ENCODE data around the gene GLUD2. TPM values are rescaled to one million over a fixed set of nuclear protein-coding genes. Genes with fewer than 3 reads are reported as not detected.
"Not testable (repeated sequence)": the region's sequence is repeated elsewhere in the genome, so short reads cannot be mapped to it uniquely, and the experiment has no call there.

GLUD2 gene
- 3.7 TPM for total RNA-seq

- H3K27ac ChIP-seq (ENCODE audit: low read depth, low read length); H3K36me3 ChIP-seq (ENCODE audit: control insufficient read depth in 3 of 3, insufficient read depth in 3 of 3, low read length in 3 of 3); H3K9ac ChIP-seq (ENCODE audit: low read depth in 1 of 3, low read length in 3 of 3); H3K27me3 ChIP-seq (ENCODE audit: control insufficient read depth in 3 of 3, insufficient read depth in 3 of 3, low read length in 3 of 3); H3K4me1 ChIP-seq (ENCODE audit: control insufficient read depth in 3 of 3, insufficient read depth in 3 of 3, low read length in 3 of 3); H3K9me3 ChIP-seq (ENCODE audit: control insufficient read depth in 3 of 3, low read length in 3 of 3): not testable (repeated sequence)
- peak within 1 kb of the TSS in 1 of 3 donors; percentile 41 for H3K4me3 ChIP-seq (ENCODE audit: low read length in 3 of 3)
Observed at GRCh38 chrX:121047441-121048419, at the start of gene GLUD2. Gene GLUD2, plus strand, starts transcription at chrX:121047610. Its CDS starts 75 bp downstream, at chrX:121047685.

- H3K36me3 ChIP-seq (ENCODE audit: control insufficient read depth in 3 of 3, insufficient read depth in 3 of 3, low read length in 3 of 3): no peaks in the 10 kb centered on the region
- H3K4me3 ChIP-seq (ENCODE audit: low read length in 3 of 3): no peak overlapping the region
- H3K9me3 ChIP-seq (ENCODE audit: control insufficient read depth in 3 of 3, low read length in 3 of 3): no peaks in the 10 kb centered on the region
- no peaks in the 10 kb centered on the region for H3K4me1 ChIP-seq (ENCODE audit: control insufficient read depth in 3 of 3, insufficient read depth in 3 of 3, low read length in 3 of 3)
- H3K9ac ChIP-seq (ENCODE audit: low read depth in 1 of 3, low read length in 3 of 3): no peak overlapping the region
- no peaks in the 10 kb centered on the region for H3K27me3 ChIP-seq (ENCODE audit: control insufficient read depth in 3 of 3, insufficient read depth in 3 of 3, low read length in 3 of 3)
- no peak overlapping the region for H3K27ac ChIP-seq (ENCODE audit: low read depth, low read length)
Observed at GRCh38 chrX:120999413-120999812, 48.0 kb upstream of the GLUD2 start.

GRCh38 chrX:121000589-121000988 is 46.8 kb upstream of the GLUD2 start:
- H3K27me3 ChIP-seq (ENCODE audit: control insufficient read depth in 3 of 3, insufficient read depth in 3 of 3, low read length in 3 of 3): no peaks in the 10 kb centered on the region
- H3K36me3 ChIP-seq (ENCODE audit: control insufficient read depth in 3 of 3, insufficient read depth in 3 of 3, low read length in 3 of 3): no peaks in the 10 kb centered on the region
- no peak overlapping the region for H3K9ac ChIP-seq (ENCODE audit: low read depth in 1 of 3, low read length in 3 of 3)
- H3K4me3 ChIP-seq (ENCODE audit: low read length in 3 of 3): no peak overlapping the region
- H3K9me3 ChIP-seq (ENCODE audit: control insufficient read depth in 3 of 3, low read length in 3 of 3): no peaks in the 10 kb centered on the region
- H3K4me1 ChIP-seq (ENCODE audit: control insufficient read depth in 3 of 3, insufficient read depth in 3 of 3, low read length in 3 of 3): no peaks in the 10 kb centered on the region
- no peak overlapping the region for H3K27ac ChIP-seq (ENCODE audit: low read depth, low read length)

GRCh38 chrX:121008920-121009319 is 38.5 kb upstream of the GLUD2 start:
- H3K4me3 ChIP-seq (ENCODE audit: low read length in 3 of 3): no peak overlapping the region

GRCh38 chrX:121009764-121010163 is 37.6 kb upstream of the GLUD2 start:
- Histone ChIP-seq H3K27me3 (ENCODE audit: control insufficient read depth in 3 of 3, insufficient read depth in 3 of 3, low read length in 3 of 3) (no peaks in the 10 kb centered on the region), H3K27ac (ENCODE audit: low read depth, low read length) (no peak overlapping the region), H3K9me3 (ENCODE audit: control insufficient read depth in 3 of 3, low read length in 3 of 3) (no peaks in the 10 kb centered on the region), H3K36me3 (ENCODE audit: control insufficient read depth in 3 of 3, insufficient read depth in 3 of 3, low read length in 3 of 3) (no peaks in the 10 kb centered on the region), H3K9ac (ENCODE audit: low read depth in 1 of 3, low read length in 3 of 3) (no peak overlapping the region), H3K4me1 (ENCODE audit: control insufficient read depth in 3 of 3, insufficient read depth in 3 of 3, low read length in 3 of 3) (no peaks in the 10 kb centered on the region), H3K4me3 (ENCODE audit: low read length in 3 of 3) (no peak overlapping the region)

More at GRCh38 chrX:121008920-121009319, 38.5 kb upstream of the GLUD2 start:
- Histone ChIP-seq H3K27me3 (ENCODE audit: control insufficient read depth in 3 of 3, insufficient read depth in 3 of 3, low read length in 3 of 3) (no peaks in the 10 kb centered on the region), H3K27ac (ENCODE audit: low read depth, low read length) (no peak overlapping the region), H3K9me3 (ENCODE audit: control insufficient read depth in 3 of 3, low read length in 3 of 3) (no peaks in the 10 kb centered on the region), H3K36me3 (ENCODE audit: control insufficient read depth in 3 of 3, insufficient read depth in 3 of 3, low read length in 3 of 3) (no peaks in the 10 kb centered on the region), H3K9ac (ENCODE audit: low read depth in 1 of 3, low read length in 3 of 3) (no peak overlapping the region), H3K4me1 (ENCODE audit: control insufficient read depth in 3 of 3, insufficient read depth in 3 of 3, low read length in 3 of 3) (no peaks in the 10 kb centered on the region)

- Histone ChIP-seq H3K27me3 (ENCODE audit: control insufficient read depth in 3 of 3, insufficient read depth in 3 of 3, low read length in 3 of 3) (no peaks in the 10 kb centered on the region), H3K9ac (ENCODE audit: low read depth in 1 of 3, low read length in 3 of 3) (no peak overlapping the region), H3K36me3 (ENCODE audit: control insufficient read depth in 3 of 3, insufficient read depth in 3 of 3, low read length in 3 of 3) (no peaks in the 10 kb centered on the region), H3K4me1 (ENCODE audit: control insufficient read depth in 3 of 3, insufficient read depth in 3 of 3, low read length in 3 of 3) (no peaks in the 10 kb centered on the region), H3K27ac (ENCODE audit: low read depth, low read length) (no peak overlapping the region), H3K9me3 (ENCODE audit: control insufficient read depth in 3 of 3, low read length in 3 of 3) (no peaks in the 10 kb centered on the region), H3K4me3 (ENCODE audit: low read length in 3 of 3) (no peak overlapping the region)
Observed at GRCh38 chrX:121010218-121010617, 37.2 kb upstream of the GLUD2 start.

- Histone ChIP-seq H3K9ac (ENCODE audit: low read depth in 1 of 3, low read length in 3 of 3) (no peak overlapping the region), H3K27me3 (ENCODE audit: control insufficient read depth in 3 of 3, insufficient read depth in 3 of 3, low read length in 3 of 3) (no peaks in the 10 kb centered on the region), H3K4me3 (ENCODE audit: low read length in 3 of 3) (no peak overlapping the region), H3K36me3 (ENCODE audit: control insufficient read depth in 3 of 3, insufficient read depth in 3 of 3, low read length in 3 of 3) (no peaks in the 10 kb centered on the region), H3K27ac (ENCODE audit: low read depth, low read length) (no peak overlapping the region), H3K4me1 (ENCODE audit: control insufficient read depth in 3 of 3, insufficient read depth in 3 of 3, low read length in 3 of 3) (no peaks in the 10 kb centered on the region), H3K9me3 (ENCODE audit: control insufficient read depth in 3 of 3, low read length in 3 of 3) (no peaks in the 10 kb centered on the region)
Observed at GRCh38 chrX:121011254-121011653, 36.2 kb upstream of the GLUD2 start.

GRCh38 chrX:121013897-121014455 is 33.4 kb upstream of the GLUD2 start:
- H3K9ac ChIP-seq (ENCODE audit: low read depth in 1 of 3, low read length in 3 of 3): no peak overlapping the region
- H3K36me3 ChIP-seq (ENCODE audit: control insufficient read depth in 3 of 3, insufficient read depth in 3 of 3, low read length in 3 of 3): no peaks in the 10 kb centered on the region
- no peak overlapping the region for H3K27ac ChIP-seq (ENCODE audit: low read depth, low read length)
- no peaks in the 10 kb centered on the region for H3K9me3 ChIP-seq (ENCODE audit: control insufficient read depth in 3 of 3, low read length in 3 of 3)
- H3K4me1 ChIP-seq (ENCODE audit: control insufficient read depth in 3 of 3, insufficient read depth in 3 of 3, low read length in 3 of 3): no peaks in the 10 kb centered on the region
- H3K27me3 ChIP-seq (ENCODE audit: control insufficient read depth in 3 of 3, insufficient read depth in 3 of 3, low read length in 3 of 3): no peaks in the 10 kb centered on the region
- H3K4me3 ChIP-seq (ENCODE audit: low read length in 3 of 3): no peak overlapping the region

GRCh38 chrX:121014826-121015225 is 32.6 kb upstream of the GLUD2 start:
- Histone ChIP-seq H3K27ac (ENCODE audit: low read depth, low read length) (no peak overlapping the region), H3K9ac (ENCODE audit: low read depth in 1 of 3, low read length in 3 of 3) (no peak overlapping the region), H3K4me3 (ENCODE audit: low read length in 3 of 3) (no peak overlapping the region), H3K9me3 (ENCODE audit: control insufficient read depth in 3 of 3, low read length in 3 of 3) (no peaks in the 10 kb centered on the region), H3K27me3 (ENCODE audit: control insufficient read depth in 3 of 3, insufficient read depth in 3 of 3, low read length in 3 of 3) (no peaks in the 10 kb centered on the region), H3K36me3 (ENCODE audit: control insufficient read depth in 3 of 3, insufficient read depth in 3 of 3, low read length in 3 of 3) (no peaks in the 10 kb centered on the region), H3K4me1 (ENCODE audit: control insufficient read depth in 3 of 3, insufficient read depth in 3 of 3, low read length in 3 of 3) (no peaks in the 10 kb centered on the region)

- Histone ChIP-seq H3K9me3 (ENCODE audit: control insufficient read depth in 3 of 3, low read length in 3 of 3) (no peaks in the 10 kb centered on the region), H3K9ac (ENCODE audit: low read depth in 1 of 3, low read length in 3 of 3) (no peak overlapping the region), H3K27ac (ENCODE audit: low read depth, low read length) (no peak overlapping the region), H3K4me3 (ENCODE audit: low read length in 3 of 3) (no peak overlapping the region), H3K27me3 (ENCODE audit: control insufficient read depth in 3 of 3, insufficient read depth in 3 of 3, low read length in 3 of 3) (no peaks in the 10 kb centered on the region), H3K4me1 (ENCODE audit: control insufficient read depth in 3 of 3, insufficient read depth in 3 of 3, low read length in 3 of 3) (no peaks in the 10 kb centered on the region), H3K36me3 (ENCODE audit: control insufficient read depth in 3 of 3, insufficient read depth in 3 of 3, low read length in 3 of 3) (no peaks in the 10 kb centered on the region)
Observed at GRCh38 chrX:121028419-121028818, 19.0 kb upstream of the GLUD2 start.
